IPS DF 4.7 (cell line): ENCODE results near the gene PRKG1.
"Not testable (repeated sequence)": the region's sequence is repeated elsewhere in the genome, so short reads cannot be mapped to it uniquely, and the experiment has no call there.

ENCODE experiments used
- DNase-seq: peaks from one replicate; pipeline ENCODE4 v3.0.0-alpha.2; 2013; ENCODE audit warnings: low spot score; ENCODE audit errors: extremely low read depth

PRKG1 gene

DNA sequence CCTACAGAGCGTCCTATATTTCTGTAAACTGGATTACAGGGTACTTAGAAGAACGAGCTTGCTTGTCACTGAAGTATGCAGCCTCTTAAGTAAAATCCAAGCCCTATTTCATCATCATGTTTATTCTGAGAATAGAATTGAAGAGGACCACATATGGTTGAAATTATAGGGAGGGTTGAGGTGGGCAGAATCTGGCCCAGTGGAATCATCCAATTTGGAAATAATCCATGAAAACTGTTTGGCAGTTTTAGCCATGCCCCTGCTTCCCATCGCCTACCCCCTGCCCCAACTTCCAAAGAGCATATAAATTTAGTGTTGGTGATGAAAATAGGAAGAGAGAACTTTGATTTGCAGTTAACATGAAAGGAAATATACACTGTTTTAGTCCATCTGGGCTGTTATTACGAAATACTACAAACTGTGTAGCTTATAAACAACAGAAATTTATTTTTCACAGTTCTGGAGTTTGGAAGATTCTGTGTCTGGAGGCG, 150.4 kb downstream of the PRKG1 start:
- DNase-seq = no peak

- DNase-seq = no peak
Observed at GRCh38 chr10:51227897-51228713, 153.8 kb downstream of the PRKG1 start.

- no peak for DNase-seq
Observed at GRCh38 chr10:51228714-51229100, 154.4 kb downstream of the PRKG1 start.

GRCh38 chr10:51230887-51231585, 156.7 kb downstream of the PRKG1 start:
- DNase-seq = no peak

DNA sequence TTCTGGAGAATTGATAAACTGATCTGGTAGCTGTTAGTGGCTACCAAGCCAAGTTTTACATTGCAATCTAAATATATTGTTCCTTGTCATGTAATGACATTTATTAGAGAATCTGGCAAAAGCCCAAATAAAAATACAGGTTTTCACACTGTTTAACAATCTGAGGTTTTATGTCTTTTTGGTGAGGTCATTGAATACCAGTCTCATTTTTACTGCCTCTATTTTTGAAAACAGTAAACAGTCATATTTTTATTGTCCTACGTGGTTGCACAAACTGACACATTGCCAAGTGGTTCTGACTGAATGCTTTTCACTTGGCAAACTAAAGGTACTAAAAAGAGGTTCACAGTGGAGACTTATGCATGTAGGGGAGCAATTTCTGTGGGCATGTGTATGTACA, 157.5 kb downstream of the PRKG1 start:
- DNase-seq = no peak

DNA sequence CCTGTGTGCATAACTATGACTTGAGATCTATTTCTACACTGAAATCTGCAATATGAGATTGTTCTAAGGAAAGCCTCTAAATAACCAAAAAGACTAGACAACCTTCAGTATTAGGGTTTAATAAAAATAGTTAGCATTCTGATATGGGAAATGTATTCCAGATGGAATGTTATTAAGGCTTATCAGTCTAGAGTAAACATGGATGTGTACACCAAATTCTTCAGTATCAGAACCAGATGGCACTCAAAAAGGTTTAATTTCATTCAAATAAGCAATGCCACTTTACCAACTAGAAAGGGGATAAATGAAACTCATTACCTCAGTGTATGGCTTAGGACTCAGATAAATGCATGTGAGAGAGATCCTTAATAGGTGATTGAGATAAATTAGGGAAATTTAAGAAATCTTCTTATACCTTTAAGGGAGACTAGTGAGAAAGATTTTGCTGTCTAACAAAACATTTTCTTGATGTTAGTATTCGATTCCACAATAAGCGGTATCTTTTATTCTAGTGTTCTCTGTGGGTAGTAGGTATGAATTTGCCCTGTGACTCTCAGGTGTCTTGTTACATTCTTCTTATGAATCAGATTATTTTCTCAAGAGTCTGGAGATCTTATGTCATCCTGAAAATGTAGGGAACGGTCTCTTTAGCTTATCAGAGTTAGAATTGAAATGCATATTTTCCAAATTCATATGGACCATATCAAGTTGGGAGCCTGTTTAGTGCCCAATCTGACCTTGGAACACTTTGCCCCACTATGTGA, 159.2 kb downstream of the PRKG1 start:
- no peak for DNase-seq

- no peak for DNase-seq
Observed at GRCh38 chr10:51235865-51236264, 161.6 kb downstream of the PRKG1 start.

DNA sequence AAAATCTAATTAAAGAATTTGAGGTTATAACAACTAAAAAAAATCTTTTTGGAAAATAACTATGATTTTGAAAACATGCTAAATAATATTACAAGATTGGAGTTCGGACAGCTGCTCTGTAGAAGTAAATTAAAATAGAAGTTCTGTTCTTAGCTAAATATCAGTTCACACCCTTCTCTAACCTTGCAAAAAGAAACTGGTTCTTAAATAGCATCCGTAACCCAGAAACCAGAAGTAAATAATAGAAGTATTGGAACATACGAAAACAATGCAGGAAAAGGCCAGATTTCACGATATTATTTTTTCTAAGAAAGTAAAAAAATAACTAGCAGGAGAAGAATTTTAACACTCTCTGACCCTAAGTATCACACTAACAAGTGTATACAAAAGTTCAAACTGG, 164.7 kb downstream of the PRKG1 start:
- DNase-seq = no peak

DNA sequence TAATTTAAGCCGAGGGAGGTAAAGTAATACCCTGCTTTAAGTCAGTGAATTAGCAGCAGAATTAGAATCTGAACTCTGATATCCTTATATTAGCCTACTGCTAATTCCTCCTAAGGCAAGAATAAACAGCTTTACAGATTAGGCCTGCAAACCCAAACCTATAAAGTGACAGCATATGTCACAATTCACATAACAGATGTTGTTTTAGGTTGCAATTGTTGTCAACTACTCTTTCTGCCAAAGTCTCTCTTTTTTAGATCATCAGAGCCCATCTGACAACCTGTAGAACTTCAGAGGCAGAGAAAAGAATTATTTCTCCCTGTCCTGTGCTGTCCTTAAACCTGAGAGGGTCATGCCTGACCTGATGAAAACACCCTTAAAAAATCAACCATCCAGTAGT, 167.2 kb downstream of the PRKG1 start:
- no peak for DNase-seq

DNA sequence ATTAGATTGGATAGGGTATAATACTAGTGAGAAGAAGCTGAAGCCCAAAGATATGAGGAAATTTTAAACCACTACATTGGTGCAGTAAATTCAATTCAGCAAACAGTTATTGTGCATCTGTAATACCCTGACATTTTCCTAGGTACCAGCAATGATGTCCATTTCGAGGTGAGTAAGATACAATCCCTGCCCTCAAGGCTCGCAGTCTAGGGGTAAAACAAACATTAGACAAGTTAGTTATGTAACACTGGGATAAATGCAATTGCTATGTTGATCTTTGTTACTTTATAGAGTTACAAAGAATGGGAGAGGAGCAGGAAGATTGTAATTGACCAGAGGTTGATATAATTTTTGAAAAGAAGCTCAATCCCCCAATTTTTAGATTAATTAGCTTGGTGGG, 168.1 kb downstream of the PRKG1 start:
- no peak for DNase-seq

GRCh38 chr10:51244309-51244708, 170.0 kb downstream of the PRKG1 start:
- DNase-seq = no peak

- peak; percentile 36 for DNase-seq
Observed at GRCh38 chr10:51244748-51245490, 170.6 kb downstream of the PRKG1 start.

DNA sequence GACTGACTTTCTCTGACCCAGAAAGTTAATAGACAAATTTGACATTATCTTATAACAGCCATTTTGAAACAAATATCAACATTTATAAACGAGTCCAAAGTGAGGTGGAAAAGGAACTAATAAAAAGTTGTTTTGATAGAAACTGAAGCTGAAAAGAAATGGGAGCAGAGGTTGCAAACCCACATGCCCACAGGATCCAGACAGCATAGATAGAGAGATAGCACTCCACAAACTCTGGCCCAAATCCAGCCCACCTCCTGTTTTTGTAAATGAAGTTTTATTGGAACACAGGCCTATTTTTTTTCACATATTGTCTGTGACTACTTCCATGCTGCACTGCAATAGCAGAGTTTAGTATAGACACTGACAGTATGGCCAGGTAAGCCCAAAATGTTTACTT, 171.9 kb downstream of the PRKG1 start:
- DNase-seq = no peak

DNA sequence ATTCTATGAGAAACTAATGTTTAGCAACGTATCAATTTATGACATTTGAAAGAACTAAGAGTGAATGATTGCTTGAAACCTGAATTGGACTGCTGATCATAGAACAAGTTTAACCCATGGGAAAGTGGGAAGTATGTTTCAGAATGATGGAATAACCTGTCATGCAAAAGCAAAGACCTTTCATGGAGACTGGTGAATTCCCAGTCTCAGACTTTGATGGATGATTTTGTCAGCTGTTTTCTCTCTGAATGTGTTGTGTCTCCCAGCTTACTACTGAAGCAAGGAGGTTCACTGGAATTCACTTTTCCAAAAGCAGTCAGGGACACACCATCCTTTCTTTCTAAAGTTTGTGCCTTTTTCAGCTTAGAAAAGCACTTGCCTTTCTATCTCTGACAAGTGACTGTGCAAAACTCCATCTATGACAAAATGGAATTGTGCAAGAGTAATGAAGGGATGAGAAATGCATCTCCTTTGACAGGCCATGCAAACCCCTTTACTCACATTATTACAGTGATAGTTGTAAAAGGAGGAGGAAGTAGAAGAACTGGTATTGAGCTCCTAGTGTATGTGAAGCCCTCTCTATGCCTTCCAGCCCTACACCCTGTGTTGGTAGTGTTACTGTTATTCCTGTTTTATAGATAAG, 176.1 kb downstream of the PRKG1 start:
- no peak for DNase-seq

DNA sequence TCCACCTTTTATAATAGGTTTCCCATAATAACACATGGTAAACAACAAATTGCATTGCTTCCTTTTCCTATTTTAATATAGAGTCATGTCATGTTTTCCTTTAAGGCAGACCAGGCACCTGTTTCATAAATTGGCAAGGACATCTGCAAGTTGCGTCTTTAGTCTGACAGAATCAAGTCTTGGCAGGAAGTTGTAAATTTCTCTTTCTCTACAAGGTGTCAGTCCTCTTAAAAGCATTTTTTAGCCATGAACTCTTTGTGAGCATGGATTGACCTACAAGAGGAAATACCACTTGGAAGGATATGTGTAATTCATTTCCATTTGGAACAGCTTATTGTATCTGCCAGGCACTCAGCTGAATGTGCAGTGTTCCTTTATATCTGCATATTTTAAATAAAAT, 176.8 kb downstream of the PRKG1 start:
- no peak for DNase-seq

DNA sequence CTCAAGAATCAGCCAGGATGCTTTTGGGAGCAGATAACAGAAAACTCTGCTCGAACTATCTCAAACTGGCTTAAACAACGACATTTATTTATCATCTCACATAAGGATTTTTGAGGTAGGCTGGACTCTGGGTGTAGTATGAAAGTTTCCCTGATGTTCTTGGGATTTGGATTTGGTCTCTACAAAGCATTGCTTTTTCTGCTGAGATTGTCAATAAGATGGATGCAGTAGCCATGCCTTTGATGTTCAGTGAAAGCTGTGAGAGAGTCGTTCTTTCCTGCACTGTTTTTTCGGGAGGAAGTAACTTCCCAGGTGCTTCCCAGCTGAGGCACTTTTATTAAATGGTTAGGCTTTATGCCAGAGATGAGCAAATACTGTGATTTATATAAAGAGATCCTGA, 181.1 kb downstream of the PRKG1 start:
- DNase-seq = no peak

DNA sequence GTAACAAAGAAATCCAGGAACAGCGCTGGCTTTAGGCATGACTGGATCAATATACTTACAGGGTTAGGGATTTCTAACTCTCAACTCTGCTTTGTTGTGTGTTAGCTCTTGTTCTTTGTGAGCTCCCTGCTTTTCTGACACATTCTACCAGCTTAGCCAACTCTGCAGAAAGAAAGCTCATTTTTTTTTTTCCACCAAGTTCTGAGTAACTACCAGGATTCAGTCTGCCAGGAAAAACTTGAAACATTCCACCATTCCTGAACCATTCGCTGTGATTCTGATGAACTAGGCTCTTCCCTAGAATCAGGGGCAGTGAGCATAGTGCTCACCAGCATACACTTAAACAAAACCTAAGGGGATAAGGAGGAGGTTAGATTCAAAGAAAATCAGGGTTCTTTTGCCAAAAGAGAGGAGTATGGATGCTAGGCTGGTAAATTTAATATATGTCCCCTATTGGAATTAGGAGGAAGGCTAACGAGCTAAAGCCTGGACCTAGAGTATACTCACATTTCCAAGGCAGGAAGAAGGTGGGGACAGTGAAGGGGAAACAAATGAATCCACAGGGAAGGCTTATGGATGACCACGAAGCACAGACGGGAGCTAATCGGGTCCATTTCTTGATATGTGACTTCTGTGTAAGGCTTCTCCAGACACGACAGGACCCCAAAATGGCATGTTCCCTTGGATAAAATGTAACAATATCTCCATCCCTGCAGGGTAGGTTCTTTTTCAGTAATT, 183.4 kb downstream of the PRKG1 start:
- DNase-seq = no peak

DNA sequence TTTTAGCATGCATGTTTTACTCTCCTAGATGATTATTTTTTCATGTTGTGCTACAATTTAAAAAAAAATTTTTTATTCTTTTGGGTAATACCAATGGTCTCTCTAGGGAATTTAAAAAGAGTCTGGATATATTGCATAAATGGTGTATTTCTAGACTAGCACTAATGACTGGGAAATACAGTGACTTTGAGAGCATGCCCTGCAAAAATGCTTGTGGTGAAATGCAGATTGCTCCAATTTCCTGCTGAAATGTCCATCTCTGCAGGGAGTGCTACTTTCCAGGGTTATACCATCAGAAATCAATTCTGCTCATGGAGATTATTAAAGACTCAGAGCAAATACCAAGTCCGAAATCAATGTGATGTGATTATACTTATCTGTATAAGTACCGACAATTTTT, 186.1 kb downstream of the PRKG1 start:
- DNase-seq = no peak

- no peak for DNase-seq
Observed at GRCh38 chr10:51266496-51266895, 192.2 kb downstream of the PRKG1 start.

DNA sequence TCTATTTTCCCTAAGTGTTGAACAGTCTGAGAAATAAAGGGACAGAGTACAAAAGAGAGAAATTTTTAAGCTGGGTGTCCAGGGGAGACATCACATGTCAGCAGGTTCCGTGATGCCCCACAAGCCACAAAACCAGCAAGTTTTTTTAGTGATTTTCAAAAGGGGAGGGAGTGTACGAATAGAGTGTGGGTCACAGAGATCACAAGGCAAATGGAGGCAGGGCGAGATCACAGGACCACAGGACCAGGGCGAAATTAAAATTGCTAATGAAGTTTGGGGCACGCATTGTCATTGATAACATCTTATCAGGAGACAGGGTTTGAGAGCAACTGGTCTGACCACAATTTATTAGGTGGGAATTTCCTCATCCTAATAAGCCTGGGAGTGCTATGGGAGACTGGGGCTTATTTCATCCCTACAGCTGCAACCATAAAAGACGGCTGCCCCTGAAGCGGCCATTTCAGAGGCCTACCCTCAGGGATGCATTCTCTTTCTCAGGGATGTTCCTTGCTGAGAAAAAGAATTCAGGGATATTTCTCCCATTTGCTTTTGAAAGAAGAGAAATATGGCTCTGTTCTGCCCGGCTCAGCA, 193.8 kb downstream of the PRKG1 start:
- DNase-seq = not testable (repeated sequence)
